NCI-H1092 treated with DMSO at 0.1 percent for 48 hours (cell line): ENCODE results near the gene ITPRIP.

ENCODE experiments used
- DNase-seq: peaks from one replicate; lab custom pipeline; 2025; lab: John Stamatoyannopoulos, UW

ITPRIP gene

DNA sequence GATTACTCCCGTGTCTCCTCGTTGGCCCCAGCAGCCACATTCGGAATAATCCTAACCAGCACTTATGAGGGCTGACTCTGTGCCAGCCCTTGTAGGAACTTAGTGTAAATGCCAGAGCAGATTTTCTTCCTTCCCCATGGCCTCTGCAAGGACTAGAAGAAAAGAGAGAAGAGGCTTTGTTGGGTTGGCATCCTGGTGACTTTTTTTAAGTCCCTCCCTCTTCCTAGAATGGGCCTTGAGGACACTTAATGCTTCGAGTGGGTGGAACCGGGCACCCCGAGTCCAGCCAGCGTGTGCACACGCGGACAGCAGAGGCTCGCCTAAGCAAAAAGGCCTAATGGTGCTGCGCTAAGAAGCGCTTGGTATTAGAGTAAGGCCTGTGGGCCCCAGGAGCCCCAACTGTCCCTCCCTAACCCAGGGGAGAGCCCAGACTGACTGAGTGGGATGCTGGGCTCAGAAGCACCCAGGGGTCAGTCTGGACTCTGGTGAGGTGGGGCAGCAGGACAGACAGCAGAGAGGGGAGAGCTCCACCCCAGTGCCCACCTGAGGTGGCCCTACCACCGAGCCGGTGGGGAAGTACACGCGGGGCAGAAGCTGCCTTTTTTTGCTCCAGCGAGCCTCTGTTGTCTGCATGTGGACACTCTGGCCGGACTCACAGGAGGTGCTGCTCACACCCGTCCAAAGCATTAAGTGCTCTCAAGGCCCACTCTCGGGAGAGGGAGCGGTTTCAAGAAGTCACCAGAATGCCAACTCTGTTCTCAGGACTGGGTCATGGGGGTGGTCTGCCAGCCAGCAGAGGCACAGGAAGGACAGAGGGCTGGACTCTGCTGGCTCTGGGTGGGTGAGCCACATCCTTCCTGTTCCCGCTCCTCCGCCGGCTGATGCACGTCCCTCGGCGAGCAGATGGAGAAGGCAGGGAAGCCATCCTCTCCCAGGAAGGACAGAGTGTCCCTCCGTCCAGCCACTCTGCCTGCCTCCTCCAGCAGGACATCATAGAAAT, 12.5 kb downstream of the ITPRIP start:
- no peak for DNase-seq

DNA sequence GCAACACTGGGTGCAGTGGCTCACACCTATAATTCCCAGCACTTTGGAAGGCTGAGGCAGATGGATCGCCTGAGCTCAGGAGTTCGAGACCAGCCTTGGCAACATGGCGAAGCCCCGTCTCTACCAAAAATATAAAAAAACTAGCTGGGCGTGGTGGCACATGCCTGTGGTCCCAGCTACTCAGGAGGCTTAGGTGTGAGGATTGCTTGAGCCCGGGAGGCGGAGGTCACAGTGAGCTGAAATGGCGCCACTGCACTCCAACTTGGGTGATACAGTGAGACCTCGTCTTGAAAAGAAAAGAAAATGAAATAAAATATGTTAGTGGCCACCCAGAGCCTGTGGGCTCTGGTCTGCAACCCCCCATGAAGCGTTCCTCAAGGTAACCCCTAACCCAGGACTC, 13.3 kb downstream of the ITPRIP start:
- no peak for DNase-seq

DNA sequence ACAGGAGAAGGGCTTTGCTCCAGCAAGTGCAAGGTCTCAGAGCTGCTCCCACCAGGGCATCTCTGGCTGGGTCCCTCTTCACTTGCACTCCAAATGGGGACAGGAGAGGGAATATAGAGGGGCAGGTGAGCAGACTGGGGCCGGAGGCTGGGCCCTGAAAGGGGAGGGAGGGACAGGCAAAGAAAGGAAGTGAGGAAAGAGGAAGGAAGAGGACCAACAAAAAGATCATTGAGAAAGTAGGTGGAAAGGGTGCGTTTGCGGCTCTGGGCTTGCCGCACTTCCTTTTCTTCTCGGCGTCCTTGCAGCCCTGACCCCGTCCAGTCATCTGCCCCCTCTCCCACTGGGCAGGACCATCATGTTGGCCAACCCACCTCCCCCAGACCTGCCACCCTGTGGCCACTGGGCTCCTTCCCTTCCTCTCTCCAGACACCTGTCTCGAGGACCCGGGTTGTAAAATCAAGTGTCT, 14.0 kb downstream of the ITPRIP start:
- no peak for DNase-seq

DNA sequence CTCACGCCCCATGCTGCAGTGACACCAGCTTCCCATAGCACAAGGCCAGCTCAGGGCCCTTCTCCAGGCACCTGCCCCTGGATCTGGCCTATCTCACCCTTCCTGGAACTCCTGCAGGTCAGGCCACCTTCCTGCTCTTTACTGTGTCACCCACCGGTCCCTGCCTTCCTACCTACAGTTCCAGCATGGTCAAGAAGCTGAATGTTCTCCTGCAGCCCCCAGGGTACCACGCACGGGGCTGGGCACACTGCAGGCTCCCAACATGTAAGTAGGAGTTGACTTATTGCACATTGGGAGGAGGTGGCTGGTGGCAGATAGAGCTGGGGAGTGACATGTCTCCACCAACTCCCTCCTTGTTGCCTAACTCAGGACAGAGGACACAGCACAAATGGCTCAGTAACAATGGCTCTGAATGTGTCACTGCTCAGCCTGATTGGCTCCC, 14.5 kb downstream of the ITPRIP start:
- DNase-seq: no peak

DNA sequence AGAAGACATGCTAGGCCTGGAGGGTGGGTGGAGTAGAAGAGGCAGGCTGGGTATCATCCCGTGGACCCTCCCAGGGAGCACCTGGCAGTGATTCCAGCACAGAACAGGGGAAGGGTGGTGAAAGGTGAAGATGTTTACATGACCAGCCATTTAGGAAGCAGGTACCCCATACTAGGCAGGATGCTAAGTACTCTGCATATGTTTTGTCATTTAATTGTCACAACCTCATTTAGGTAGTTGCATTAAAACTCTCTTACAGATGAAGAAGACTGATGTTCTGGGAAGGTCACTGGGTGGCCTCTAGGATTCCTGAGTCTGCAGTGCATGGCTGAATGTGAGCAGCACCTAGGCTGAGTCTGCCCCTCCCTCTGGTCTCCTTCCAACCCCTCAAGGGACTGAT, 15.2 kb downstream of the ITPRIP start:
- no peak for DNase-seq

DNA sequence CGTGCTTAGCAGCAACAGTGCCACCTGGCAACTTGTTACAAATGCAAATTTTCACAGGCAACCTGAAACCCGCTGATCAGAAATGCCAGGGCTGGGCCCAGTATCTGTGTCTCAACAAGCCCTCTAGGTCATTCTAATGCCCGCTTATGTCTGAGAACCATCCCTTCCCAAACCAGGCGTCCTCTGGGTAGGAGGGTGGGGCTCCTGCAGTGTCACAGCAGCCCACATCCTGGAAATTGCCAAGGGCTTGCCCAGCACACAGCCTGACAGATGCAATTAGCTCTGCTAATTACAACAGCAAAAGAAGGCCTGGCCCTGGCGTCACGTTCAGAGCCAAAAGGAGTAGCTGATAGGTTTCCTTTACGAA, 15.9 kb downstream of the ITPRIP start:
- no peak for DNase-seq

DNA sequence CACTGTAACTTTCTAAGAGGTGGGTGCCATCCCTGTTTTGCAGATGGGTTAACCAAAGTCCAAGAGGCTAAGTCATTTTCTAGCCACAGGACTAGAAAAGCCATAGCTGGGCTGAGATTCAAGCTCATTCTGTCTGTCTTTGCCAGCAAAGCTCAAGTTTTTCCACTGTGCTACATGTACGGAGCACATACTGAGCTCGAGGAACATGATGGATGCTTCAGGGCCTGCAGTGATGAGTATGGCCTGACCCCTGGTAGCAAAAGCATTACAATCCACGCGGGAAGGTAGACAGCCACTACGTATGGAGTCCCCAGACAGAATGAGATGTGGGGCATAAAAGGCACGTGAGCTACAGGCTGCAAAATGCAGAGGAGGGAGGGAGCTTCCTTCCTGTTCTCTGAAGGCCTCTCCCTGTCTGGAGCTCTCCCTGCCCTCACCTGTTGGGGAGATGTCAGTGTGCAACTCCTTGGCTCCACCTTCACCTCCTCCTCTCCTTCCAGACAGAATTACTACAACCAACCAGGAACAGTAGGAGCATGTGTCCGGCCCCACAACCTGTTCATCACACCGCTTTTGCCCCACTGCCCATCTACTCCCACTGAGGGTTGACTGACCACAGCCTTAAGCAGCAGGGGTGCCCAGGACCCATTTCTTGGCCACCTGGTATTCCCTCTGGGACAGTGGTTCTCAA, 16.4 kb downstream of the ITPRIP start:
- no peak for DNase-seq

DNA sequence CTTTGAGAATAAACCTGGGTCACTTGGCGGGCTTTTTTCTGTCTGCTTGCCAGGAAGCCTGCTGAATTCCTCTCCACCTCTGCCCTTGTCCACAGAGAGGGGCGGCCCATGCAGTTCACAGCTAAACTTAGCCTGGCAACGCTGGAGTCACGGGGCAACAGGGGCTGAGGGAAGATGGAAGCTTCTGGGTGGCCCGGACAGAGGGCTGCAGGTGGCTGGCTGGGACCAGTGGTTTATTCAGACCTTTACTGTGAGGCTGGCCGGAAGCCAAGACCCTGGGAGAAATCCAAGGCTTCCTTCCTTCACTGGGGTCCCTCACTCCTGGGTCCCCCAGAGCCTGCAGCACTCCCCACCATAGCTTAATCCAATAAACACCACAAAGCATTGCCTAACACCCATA, 17.0 kb downstream of the ITPRIP start:
- DNase-seq: no peak

DNA sequence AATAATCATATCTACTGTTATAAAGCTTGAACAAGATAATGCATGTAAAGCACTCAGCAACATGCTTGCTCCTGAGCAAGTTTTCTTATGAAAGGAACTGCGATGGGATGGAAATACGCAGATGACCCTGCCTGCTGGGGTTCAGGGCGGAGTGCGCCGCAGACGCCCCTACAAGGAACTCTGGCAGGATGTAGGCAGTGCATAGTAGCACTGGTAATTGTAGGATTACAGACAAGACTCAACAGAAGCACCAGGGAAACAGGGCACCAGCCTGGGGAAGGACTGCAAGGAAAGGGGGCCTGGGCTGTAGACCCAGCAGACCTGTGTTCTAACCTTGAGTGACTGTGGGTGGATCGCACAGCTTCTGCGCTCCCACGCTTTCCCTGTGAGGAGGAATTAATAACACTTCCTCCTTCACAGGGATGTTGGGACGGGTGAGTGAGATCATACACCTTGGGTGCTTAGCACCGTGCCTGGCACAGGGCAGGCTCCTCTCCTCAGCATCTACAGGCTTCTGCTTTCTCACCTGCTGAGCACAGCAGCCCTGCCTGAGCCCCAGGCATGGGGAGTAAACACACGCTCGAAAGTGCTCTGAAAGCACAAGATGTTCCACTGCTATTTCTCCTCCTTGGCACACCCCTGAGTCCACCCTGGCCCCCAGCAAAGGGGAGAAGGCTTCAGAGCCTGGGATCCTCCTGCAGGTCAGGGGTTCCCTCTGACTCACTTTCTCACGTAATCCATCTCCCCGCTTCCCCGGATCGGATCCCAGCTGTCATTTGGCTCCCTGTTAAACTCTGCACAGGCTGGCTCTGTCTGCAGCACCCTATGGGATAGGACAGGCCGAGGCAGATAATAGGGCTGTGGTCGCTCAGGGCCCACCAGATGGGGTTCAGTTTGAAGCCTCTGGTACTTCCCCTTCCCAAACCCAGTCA, 19.2 kb downstream of the ITPRIP start:
- DNase-seq: no peak

DNA sequence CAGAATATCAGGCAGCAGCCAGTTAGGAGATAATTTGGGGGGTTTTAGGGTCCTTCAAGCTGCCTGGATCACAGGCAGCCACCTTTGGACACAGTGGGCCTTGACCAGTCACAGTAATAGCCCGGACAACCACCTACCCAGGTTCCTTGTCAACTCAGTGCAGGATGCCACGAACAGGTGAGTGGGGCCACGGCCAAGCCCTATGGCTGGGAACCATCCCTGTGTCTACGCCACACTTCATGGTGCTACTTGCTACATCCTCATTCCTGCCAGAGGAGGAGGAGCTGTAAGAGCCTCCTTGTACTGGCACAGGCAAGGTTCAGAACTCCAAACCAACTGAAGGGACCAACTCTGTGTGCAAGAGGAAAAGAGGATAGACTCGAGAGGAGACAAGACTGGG, 19.9 kb downstream of the ITPRIP start:
- no peak for DNase-seq

DNA sequence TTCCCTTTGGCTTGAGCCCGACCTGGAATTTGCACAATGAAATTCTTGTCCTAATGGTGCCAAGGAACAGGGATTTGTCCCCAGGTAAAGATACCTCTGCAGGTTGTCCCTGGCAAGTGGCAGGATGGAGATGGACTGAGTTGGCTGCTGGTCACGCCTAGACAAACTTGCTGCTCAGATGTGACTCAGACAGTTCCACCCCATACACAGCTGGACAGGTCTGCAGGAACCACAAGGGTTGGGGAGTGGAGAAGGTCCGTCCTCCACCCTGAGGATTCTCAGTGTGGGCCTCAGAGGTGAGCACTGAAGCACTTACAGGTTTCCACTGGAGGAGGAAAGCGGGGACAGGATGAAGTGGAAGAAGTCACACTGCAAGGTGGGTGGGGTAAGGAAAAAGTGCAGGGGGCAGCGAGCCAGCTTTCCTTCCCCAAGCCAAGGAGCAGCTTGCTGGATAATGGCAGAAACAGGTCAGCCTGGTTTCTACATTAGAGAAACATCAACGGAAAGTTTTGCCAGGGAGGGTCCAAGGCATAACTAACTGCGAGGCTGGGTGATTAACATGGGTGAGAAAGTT, 20.5 kb downstream of the ITPRIP start:
- DNase-seq: no peak

DNA sequence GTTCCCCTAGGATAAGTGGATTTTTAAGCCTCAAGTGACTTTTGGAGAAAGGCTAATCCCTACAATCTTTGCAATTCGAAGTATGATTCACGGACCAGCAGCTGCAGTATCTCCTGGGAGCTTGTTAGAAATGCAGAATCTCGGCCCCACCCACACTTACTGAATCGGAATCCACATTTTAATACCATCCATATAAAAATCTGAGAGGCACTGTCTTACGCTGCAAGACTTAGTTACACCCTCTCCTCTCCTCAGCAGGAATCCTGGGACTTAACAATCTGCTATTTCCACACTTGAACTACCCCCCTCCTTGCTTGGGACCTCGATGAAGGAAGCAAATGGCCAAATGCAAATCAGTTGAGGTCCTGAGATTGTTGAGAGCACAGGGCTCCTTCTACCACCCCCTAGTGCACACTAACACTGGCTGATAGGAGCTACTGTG, 21.0 kb downstream of the ITPRIP start:
- DNase-seq: no peak

DNA sequence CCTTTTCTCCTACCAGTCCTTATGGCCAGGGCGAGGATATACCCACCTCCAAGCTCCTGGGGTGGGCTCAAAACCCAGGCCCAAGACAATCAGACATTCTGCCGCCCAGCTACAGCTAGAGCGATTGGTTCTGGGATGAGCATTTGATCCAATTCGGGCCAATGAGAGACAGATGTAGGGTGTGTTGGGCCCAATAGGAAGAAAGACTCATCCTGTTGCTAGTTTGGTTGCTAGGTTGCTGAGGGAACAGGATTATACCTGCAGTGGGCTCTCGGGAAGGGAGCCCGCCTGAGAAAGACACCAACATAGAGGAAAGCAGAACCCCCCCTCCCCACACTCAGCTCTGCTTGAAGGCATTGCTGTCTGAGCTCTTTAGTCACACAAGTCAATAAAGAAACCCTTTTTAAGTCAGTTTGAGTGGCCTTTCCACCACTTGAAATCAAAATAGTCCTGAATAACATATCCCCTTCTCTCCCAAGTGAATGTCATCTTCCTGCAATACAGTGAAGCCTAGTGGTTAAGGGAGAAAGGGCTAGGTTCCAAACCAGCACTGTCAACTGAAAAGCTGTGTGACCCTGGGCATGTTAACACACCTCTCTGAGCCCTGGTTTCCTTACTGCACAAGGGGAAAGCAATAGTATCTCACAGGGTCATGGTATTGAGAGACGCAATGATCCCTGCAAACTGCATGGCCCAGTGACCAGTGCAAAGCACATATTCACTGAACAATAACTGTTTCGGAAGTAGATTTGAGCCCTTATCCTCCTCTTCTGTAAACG, 21.8 kb downstream of the ITPRIP start:
- DNase-seq: no peak

DNA sequence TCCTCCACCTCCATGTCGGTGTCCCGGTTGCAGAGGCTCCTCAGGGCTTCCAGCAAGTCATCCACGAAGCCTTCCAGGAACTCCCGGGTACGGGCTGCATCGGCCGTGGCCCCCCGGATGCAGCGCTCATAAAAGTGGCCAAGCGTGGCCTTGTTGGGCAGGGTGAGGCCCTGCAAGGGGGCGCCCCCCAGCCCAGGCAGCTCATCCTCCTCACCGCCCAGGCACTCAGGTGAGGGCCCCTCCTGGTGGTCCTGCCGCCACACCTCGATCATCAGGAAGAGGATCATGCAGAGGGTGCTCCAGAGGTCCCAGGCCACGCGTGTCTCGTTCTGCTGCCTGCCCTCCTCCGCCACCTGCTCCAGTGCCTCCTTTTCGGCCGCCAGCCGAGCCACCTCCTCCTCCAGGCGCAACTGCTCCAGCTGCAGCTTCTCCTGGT, 22.8 kb downstream of the ITPRIP start:
- no peak for DNase-seq

DNA sequence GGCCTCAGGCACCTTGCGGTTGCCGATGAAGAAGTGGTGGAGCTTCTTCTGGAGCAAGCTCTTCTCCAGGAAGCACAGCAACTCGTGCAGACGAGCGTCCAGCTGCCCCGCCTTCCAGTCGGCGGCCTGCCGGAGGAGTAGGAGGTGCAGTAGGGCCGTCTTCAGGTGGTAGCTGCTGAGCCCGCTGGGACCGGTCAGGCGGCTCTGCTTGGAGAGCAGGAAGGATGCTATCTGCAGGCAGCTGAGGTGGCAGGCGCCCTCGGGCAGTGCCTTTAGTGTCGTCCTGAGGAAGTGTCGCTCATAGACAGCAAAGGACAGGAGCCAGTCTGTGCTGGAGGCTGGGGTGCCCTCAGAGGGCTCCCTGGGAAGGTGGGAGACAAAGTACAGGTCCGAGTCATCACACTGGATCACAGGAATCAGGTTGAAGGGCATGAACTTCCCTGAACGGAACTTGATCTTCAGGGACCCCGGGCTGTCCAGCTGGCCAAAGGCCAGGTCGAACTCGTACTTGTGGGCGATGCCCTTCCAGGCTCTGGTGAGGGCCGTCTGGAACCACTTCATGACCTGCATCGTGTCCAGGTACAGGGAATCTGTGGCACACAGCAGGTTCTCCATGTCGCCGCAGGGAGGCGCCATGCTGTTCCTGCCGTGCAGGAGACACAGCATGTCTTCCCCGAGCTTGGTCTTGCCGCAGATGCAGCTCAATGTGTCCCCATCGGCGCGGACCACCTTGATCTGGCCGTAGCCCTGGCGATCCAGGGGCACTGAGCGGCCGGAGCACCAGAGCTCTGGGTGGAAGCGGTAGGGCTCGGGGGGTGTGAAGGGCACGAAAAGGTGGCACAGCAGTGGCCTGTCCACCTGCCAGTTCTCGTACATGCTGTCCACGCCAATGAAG, 23.4 kb downstream of the ITPRIP start:
- no peak for DNase-seq

DNA sequence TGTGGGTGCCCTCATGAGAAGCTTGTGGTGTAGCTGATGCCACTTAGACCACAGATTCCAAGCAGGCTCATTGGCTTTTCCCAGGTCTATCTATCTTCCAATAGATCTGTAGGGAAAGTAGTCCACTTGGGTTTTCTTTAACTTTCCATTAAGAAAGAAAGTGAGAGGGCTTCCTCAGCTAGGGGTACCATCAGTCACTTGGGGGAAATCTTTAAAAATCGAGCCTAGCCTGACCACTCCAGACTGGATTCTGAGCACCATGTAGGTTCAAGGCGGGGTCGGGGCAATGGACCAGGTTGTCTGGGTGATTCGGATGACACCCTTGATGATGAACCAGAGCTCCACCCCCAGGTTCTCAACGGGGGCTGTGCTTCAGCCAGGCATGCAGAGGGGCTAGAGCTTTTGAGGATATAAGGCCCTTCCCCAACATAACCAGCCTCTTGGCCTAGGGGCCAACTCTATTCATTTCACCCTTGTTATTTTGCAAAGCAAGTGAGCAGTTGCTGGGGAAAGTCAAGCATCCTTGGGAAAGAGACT, 27.0 kb downstream of the ITPRIP start:
- no peak for DNase-seq

DNA sequence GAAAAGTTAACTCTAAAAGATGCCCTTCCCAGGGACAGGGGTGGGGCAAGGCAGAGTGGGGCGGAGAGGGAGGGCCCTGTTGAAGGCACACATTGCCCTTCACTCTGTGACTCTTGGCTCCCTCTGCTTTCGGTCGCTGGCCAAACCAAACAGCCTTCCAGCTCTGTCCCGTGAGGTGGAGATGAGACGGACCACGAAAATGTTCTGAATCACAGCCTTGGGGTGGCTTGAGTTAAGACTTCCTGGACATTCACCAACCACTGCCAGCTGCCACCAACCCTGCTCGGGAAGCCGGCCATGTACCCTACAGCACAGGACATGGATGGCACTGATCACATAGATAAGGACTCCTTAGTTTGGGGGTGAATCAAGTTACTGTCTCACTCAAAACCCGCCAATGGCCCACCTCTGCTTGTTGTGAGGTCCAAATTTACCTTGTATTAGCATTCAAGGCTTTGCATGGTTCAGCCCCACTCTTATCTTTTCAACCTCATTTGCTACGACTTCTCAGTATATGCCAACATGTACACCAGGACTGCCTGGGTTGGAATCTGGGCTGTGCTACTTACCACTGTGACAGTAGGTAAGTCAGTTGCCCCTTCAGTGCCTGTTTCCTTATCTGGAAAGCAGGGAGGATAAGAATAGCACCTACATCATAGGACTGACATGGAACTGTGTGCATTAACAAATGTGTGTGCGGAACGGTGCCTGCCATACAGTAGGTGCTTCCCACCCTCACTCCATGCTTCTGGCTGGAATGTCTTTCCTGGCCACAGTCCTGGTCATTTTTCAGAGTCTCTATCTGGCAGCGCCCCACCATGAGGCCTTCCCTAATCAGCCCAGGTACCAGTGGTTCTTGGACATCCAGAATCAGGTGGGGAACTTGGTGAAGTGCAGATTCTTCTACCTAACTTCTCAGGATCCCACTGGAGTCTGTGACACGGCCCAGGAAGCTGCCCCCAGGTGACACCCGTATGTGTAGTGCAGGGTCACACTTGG, 28.0 kb downstream of the ITPRIP start:
- DNase-seq: no peak

DNA sequence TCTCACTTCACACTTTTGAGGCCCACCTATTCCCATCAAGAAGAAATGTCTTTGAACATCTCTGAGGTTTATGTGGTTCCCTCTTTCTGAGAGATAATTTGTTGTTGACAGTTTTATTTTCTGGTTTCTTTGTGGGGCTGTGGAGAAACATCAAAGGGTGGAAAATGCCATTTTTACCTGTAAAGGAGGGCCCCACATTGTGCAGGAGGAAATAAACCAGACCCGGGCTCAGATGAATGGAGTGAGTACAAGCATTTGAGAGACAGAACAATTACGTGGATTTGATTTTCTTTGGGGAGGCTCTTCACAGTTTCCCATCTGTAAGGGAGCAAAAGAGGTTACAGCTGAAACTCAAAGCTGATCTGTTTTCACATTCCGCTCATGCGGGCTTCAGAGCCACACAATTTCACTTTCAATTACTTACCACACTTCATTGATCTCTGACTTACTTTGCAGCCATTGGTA, 29.8 kb downstream of the ITPRIP start:
- DNase-seq: no peak
